Transverse colon (tissue), 3 donors: ENCODE measurements around the gene MMP1.

Experiments
- CTCF ChIP-seq, 5 experiments: fragments of 200-600 bp in 3 of 5; fragments of 450-650 bp in 2 of 5; sonication (generic) in 3 of 5; IDR thresholded peaks; 1 replicate in 2 of 5; 2 replicates in 3 of 5; pipeline ENCODE4 v1.5.1; 2016 to 2017; ENCODE audit warnings: antibody characterized with exemption in 5 of 5, inconsistent platforms in 3 of 5, mild to moderate bottlenecking in 2 of 5, moderate library complexity in 1 of 5
- EP300 ChIP-seq: sonication (generic); formaldehyde crosslinking; IDR thresholded peaks from one replicate; pipeline ENCODE4 v1.6.1; 2017; ENCODE audit warnings: antibody characterized with exemption, low read depth
- POLR2A ChIP-seq: fragments of 450-650 bp; IDR thresholded peaks from one replicate; pipeline ENCODE4 v1.6.1; 2016; ENCODE audit warnings: antibody characterized with exemption, mild to moderate bottlenecking, moderate library complexity

GRCh38 chr11:102836290-102836875 lies 38.4 kb upstream of the MMP1 start:
- TF ChIP-seq CTCF (IDR thresholded peaks at IDR 0.05), result no peak
- TF ChIP-seq POLR2A, result no peak
- no peak for TF ChIP-seq EP300
